Testis (tissue), 5 donors: ENCODE measurements around the gene METTL25. TPM values are rescaled to one million over a fixed set of nuclear protein-coding genes. Genes with fewer than 3 reads are reported as not detected.
A peak's percentile ranks its signal among the peaks of the same experiment; 100 is the strongest.

ENCODE experiments used
- DNase-seq: peaks from one replicate; pipeline ENCODE4 v3.0.0-alpha.2; 2019
- H3K27ac ChIP-seq, 2 donors: fragments of 200-600 bp; sonication (generic); one replicate each; pipeline ENCODE4 v1.5.1; 2019
- H3K27me3 ChIP-seq: fragments of 200-600 bp; sonication (generic); one replicate; pipeline ENCODE4 v1.5.1; 2019
- H3K36me3 ChIP-seq: fragments of 200-600 bp; sonication (generic); one replicate; pipeline ENCODE4 v1.5.1; 2017; ENCODE audit warnings: low read depth; ENCODE audit errors: missing control alignments
- H3K4me1 ChIP-seq: fragments of 200-600 bp; sonication (generic); one replicate; pipeline ENCODE4 v1.5.1; 2019
- H3K4me3 ChIP-seq, 2 donors: fragments of 200-600 bp; sonication (generic); one replicate each; pipeline ENCODE4 v1.5.1; 2017 to 2019
- H3K9me3 ChIP-seq: fragments of 200-600 bp; sonication (generic); one replicate; pipeline ENCODE4 v1.5.1; 2017
- CTCF ChIP-seq, 3 experiments: fragments of 450-650 bp in 2 of 3; fragments of 200-600 bp in 1 of 3; sonication (generic) in 1 of 3; IDR thresholded peaks; one replicate each; pipeline ENCODE4 v1.5.1; 2016 to 2019; ENCODE audit warnings: antibody characterized with exemption in 3 of 3, mild to moderate bottlenecking in 2 of 3, moderate library complexity in 1 of 3
- POLR2A ChIP-seq: fragments of 450-650 bp; IDR thresholded peaks from one replicate; pipeline ENCODE4 v1.6.1; 2017; ENCODE audit warnings: antibody characterized with exemption, mild to moderate bottlenecking, moderate library complexity
- WGBS, 2 donors: methylation state at CpG; one replicate each; pipeline ENCODE4 v1.1.5; 2018; 5-methylcytosine and 5-hydroxymethylcytosine counted together
- intact Hi-C: fragments of 100-400 bp; cut with DNase I; formaldehyde crosslinking; loops from one replicate; pipeline ENCODE4 v1.15.1; 2023; ENCODE audit warnings: low total_unique reads
- long read RNA-seq, 2 donors: transcript quantifications; one replicate each; lab custom pipeline, GENCODE V29; 2026
- polyA plus RNA-seq: library from polyadenylated mRNA; stranded (reverse); fragments of 350-450 nt; fragmentation: Illumina TruSeq; extraction: RNeasy Lipid Tissue Mini Kit (QIAGEN cat#74804); gene quantifications from one replicate; pipeline ENCODE4 v1.2.3, GENCODE V29; 2014; ENCODE audit warnings: low read depth, low replicate concordance; ENCODE audit not compliant: insufficient read depth
- total RNA-seq, 2 donors: library from RNA; depleted of rRNA; stranded (reverse); fragments of >200 nt; gene quantifications; one replicate each; pipeline ENCODE4 v1.2.3, GENCODE V29; 2016

The METTL25 gene
- total RNA-seq = 10 to 100 TPM; 10.8 to 11.3 TPM
- 9.0 TPM for polyA plus RNA-seq
- long read RNA-seq, donor 1, partial matches to known transcripts = 11 of 17 reads
- long read RNA-seq, donor 1, other reads (novel, unspliced or antisense) = 0 of 17 reads
- long read RNA-seq, donor 2, partial matches to known transcripts = 8 of 12 reads
- long read RNA-seq, donor 2, other reads (novel, unspliced or antisense) = 0 of 12 reads

- peaks cover 13% of the 10 kb centered on the region for H3K4me1 ChIP-seq
- peak within 1 kb of the TSS; percentile 72 to 94 for H3K4me3 ChIP-seq
- H3K36me3 ChIP-seq = no peaks in the 10 kb centered on the region
- peak within 1 kb of the TSS; percentile 96 to 98 for H3K27ac ChIP-seq
- DNase-seq = peak; percentile 99
- intact Hi-C loops = no loop called here
- no peaks in the 10 kb centered on the region for H3K9me3 ChIP-seq
- TF ChIP-seq CTCF (IDR thresholded peaks at IDR 0.05) (peak; percentile 86 to 99 (median 98)), POLR2A (no peak)
- H3K27me3 ChIP-seq = no peaks in the 10 kb centered on the region
- WGBS, 2 donors = 0 to 1% methylated on average over 29 to 61 of the region's 61 CpGs
These were observed at the start of gene METTL25, which contains the start of gene CCDC59 for GRCh38 chr12:82358200-82359114. TSS of gene METTL25 (plus strand) at chr12:82358529. CDS start at chr12:82358566, 37 bp downstream. TSS of gene CCDC59 (minus strand) at chr12:82358387. CDS start at chr12:82358376, 11 bp downstream.

GRCh38 chr12:82314406-82314892 is 43.9 kb upstream of the METTL25 start:
- TF ChIP-seq CTCF (IDR thresholded peaks at IDR 0.05) (no peak), POLR2A (no peak)
- intact Hi-C loops = no loop called here
- no peak overlapping the region for H3K4me3 ChIP-seq
- H3K4me1 ChIP-seq = no peaks in the 10 kb centered on the region
- no peak overlapping the region for H3K27ac ChIP-seq
- 64 to 75% methylated on average over 3 to 8 of the region's 8 CpGs for WGBS, 2 donors
- H3K9me3 ChIP-seq = no peaks in the 10 kb centered on the region
- H3K27me3 ChIP-seq = no peaks in the 10 kb centered on the region
- H3K36me3 ChIP-seq = no peaks in the 10 kb centered on the region
- DNase-seq = no peak

DNA sequence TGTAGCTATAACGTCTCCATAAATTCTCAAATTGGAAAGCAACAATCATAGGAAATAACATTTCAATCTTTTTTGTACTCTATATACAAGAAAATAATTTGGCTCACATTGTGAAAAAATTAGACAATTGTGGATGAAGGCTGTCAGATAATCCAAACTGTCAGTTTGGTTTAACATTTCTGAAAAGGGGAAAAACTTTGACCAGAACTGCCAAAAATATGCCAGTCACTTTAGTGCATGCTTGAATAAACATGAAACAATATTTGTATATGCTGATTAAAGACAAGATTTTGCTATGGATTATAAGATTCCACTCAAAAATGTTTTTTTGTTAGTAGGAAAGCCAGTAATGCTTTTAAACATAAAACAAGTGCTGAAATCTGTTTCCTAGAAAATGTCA is 39.1 kb upstream of the METTL25 start:
- Histone ChIP-seq H3K4me3 (no peak overlapping the region), H3K4me1 (no peaks in the 10 kb centered on the region), H3K9me3 (no peaks in the 10 kb centered on the region), H3K27me3 (no peaks in the 10 kb centered on the region), H3K27ac (no peak overlapping the region), H3K36me3 (no peaks in the 10 kb centered on the region)
- DNase-seq = no peak
- 85 to 88% methylated on average over 1 of the region's 1 CpG for WGBS, 2 donors
- intact Hi-C loops = no loop called here
- TF ChIP-seq POLR2A (no peak), CTCF (IDR thresholded peaks at IDR 0.05) (no peak)

GRCh38 chr12:82325540-82326336 is 32.6 kb upstream of the METTL25 start:
- Histone ChIP-seq H3K4me1 (no peaks in the 10 kb centered on the region), H3K27me3 (no peaks in the 10 kb centered on the region), H3K27ac (no peak overlapping the region), H3K4me3 (no peak overlapping the region), H3K36me3 (no peaks in the 10 kb centered on the region), H3K9me3 (no peaks in the 10 kb centered on the region)
- TF ChIP-seq CTCF (IDR thresholded peaks at IDR 0.05) (no peak), POLR2A (no peak)
- DNase-seq = no peak
- WGBS, 2 donors = 80 to 83% methylated on average over 4 of the region's 4 CpGs
- intact Hi-C loops = loop anchor here (10.0 kb wide), 1 partner anchor 681 kb away; no protein-coding TSS in a partner anchor
